Ascending aorta (tissue), 2 donors: ENCODE data around the gene CNPY1. TPM values are rescaled to one million over a fixed set of nuclear protein-coding genes. Genes with fewer than 3 reads are reported as not detected.

Experiments used
- DNase-seq, 2 donors: peaks; one replicate each; pipeline ENCODE4 v3.0.0-alpha.2; 2019; ENCODE audit warnings: low spot score in 2 of 2
- H3K27ac ChIP-seq, 2 donors: fragments of 200-600 bp; sonication (generic); one replicate each; pipeline ENCODE4 v1.5.1; 2016 to 2017; ENCODE audit warnings: mild to moderate bottlenecking in 1 of 2
- H3K27me3 ChIP-seq: fragments of 200-600 bp; sonication (generic); one replicate; pipeline ENCODE4 v1.5.1; 2017
- H3K36me3 ChIP-seq, 2 donors: fragments of 200-600 bp; sonication (generic); one replicate each; pipeline ENCODE4 v1.5.1; 2016
- H3K4me1 ChIP-seq, 2 donors: fragments of 200-600 bp; sonication (generic); one replicate each; pipeline ENCODE4 v1.5.1; 2016 to 2017; ENCODE audit warnings: mild to moderate bottlenecking in 1 of 2
- H3K4me3 ChIP-seq, 2 donors: fragments of 200-600 bp; sonication (generic); one replicate each; pipeline ENCODE4 v1.5.1; 2016 to 2017; ENCODE audit warnings: mild to moderate bottlenecking in 1 of 2
- H3K9me3 ChIP-seq, 2 donors: fragments of 200-600 bp; sonication (generic); one replicate each; pipeline ENCODE4 v1.5.1; 2016
- intact Hi-C: fragments of 100-400 bp; cut with DNase I; formaldehyde crosslinking; loops from one replicate; pipeline ENCODE4 v1.15.1; 2023
- total RNA-seq: library from RNA; depleted of rRNA; stranded (reverse); fragments of >200 nt; gene quantifications from one replicate; pipeline ENCODE4 v1.1.0, GENCODE V29; 2016
- TF ChIP-seq, protein P1 (sequence below), 3 experiments: fragments of 200-600 bp in 2 of 3; fragments of 450-650 bp in 1 of 3; sonication (generic) in 2 of 3; IDR thresholded peaks; one replicate each; pipeline ENCODE4 v1.5.1; 2016 to 2019; ENCODE audit warnings: antibody characterized with exemption in 3 of 3, mild to moderate bottlenecking in 1 of 3, moderate library complexity in 1 of 3

The CNPY1 gene
- total RNA-seq, 1 donor from 2014 or later, result not detected

DNA sequence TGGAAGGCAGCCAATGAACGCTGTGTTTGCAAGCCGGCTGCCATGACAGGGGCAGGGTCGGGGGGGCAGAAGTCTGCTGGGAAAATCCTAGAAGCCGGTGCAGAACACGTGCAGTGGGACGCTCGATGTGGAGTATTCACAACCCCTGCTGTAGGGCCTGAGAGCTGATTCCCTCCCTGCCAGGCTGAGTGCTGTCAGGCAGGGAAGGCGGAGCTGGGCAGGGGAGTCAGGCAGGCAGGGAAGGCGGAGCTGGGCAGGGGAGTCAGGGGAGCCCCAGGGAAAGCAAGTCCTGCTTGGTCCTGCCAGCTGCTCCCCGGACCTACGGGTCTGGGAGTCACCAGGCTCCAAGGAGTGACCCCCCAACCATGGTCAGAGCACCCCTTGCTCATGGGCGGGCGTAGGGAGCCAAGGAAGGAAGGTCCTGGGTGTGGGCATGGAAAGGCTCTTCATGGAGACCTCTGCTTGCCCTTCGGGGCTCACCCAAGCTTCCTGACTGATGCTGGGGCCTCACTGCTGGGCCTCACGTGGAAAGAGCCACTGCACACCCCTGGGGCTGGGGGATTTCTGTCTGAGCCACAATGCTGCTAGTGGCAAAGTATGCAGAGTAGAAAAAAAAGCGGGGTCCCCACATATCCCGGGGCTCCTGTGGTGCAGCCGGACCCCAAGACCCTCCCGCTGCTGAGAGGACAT, 4.2 kb downstream of the CNPY1 start:
- no peak for DNase-seq
- Histone ChIP-seq H3K4me3 (no peak overlapping the region), H3K27ac (no peak overlapping the region), H3K9me3 (no peaks in the 10 kb centered on the region), H3K27me3 (no peaks in the 10 kb centered on the region), H3K4me1 (no peaks in the 10 kb centered on the region), H3K36me3 (no peaks in the 10 kb centered on the region)
- intact Hi-C loops, result no loop called here
- TF ChIP-seq, protein P1, sequence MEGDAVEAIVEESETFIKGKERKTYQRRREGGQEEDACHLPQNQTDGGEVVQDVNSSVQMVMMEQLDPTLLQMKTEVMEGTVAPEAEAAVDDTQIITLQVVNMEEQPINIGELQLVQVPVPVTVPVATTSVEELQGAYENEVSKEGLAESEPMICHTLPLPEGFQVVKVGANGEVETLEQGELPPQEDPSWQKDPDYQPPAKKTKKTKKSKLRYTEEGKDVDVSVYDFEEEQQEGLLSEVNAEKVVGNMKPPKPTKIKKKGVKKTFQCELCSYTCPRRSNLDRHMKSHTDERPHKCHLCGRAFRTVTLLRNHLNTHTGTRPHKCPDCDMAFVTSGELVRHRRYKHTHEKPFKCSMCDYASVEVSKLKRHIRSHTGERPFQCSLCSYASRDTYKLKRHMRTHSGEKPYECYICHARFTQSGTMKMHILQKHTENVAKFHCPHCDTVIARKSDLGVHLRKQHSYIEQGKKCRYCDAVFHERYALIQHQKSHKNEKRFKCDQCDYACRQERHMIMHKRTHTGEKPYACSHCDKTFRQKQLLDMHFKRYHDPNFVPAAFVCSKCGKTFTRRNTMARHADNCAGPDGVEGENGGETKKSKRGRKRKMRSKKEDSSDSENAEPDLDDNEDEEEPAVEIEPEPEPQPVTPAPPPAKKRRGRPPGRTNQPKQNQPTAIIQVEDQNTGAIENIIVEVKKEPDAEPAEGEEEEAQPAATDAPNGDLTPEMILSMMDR (IDR thresholded peaks at IDR 0.05), result no peak

GRCh38 chr7:155540553-155540952, 5.8 kb downstream of the CNPY1 start:
- intact Hi-C loops, result no loop called here
- no peaks in the 10 kb centered on the region for H3K27me3 ChIP-seq

DNA sequence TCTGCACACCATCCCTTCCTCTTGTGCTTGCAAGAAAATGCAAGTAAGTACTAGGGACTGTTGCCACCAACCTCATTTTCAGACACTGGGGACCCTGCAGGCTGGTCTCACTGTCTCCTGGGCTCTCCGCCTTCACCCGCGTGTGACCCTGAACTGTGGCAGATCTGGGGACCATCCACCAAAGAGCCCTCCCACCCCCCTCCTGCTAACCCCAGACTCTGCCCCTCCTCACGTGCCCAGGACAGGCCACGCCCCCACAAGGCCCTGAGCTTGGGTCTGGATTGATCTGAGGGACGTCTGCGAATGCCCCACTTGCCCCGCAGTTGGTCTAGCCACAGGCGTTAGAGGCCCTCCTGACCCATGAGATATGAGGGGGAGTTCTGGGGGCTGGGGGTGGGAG, 8.1 kb downstream of the CNPY1 start:
- Histone ChIP-seq H3K4me1 (peaks cover 0 to 3% of the 10 kb centered on the region in 2 donors), H3K36me3 (no peaks in the 10 kb centered on the region), H3K27ac (no peak overlapping the region), H3K4me3 (no peak overlapping the region), H3K27me3 (peaks cover 3% of the 10 kb centered on the region), H3K9me3 (no peaks in the 10 kb centered on the region)
- intact Hi-C loops, result no loop called here
- TF ChIP-seq, protein P1 (IDR thresholded peaks at IDR 0.05), result no peak
- DNase-seq, result no peak

More at GRCh38 chr7:155540553-155540952, 5.8 kb downstream of the CNPY1 start:
- no peak overlapping the region for H3K27ac ChIP-seq
- H3K36me3 ChIP-seq, result no peaks in the 10 kb centered on the region
- H3K4me1 ChIP-seq, result no peaks in the 10 kb centered on the region
- H3K9me3 ChIP-seq, result no peaks in the 10 kb centered on the region
- DNase-seq, result no peak
- no peak overlapping the region for H3K4me3 ChIP-seq
- TF ChIP-seq, protein P1 (IDR thresholded peaks at IDR 0.05), result no peak

DNA sequence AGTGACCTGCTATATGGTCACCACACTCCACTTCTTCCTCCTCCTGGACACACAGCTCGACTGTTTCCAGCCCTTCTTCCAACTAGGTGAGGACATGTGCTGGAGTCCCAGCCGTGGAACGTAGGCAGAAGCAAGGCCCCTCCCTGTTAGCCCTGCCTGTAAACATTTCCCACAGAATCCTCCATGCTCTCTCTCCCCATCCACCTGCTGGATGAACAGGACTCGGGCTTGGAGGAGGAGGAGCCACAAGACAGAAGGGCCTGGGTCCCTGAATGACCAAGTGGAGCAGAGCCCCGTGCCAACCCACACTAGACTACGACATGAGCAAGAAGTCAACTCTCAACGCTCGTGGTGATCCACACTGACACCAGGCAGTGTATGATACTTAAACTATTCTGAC, 9.9 kb downstream of the CNPY1 start:
- H3K27me3 ChIP-seq, result peaks cover 9% of the 10 kb centered on the region

GRCh38 chr7:155534691-155535090, 11.7 kb downstream of the CNPY1 start:
- no peak for DNase-seq
- no peak overlapping the region for H3K4me3 ChIP-seq
- TF ChIP-seq, protein P1 (IDR thresholded peaks at IDR 0.05), result no peak
- peaks cover 0 to 3% of the 10 kb centered on the region in 2 donors for H3K4me1 ChIP-seq
- no peaks in the 10 kb centered on the region for H3K36me3 ChIP-seq
- no peaks in the 10 kb centered on the region for H3K9me3 ChIP-seq
- intact Hi-C loops, result no loop called here
- H3K27ac ChIP-seq, result no peak overlapping the region
- peaks cover 10% of the 10 kb centered on the region for H3K27me3 ChIP-seq

More for the DNA sequence above, 9.9 kb downstream of the CNPY1 start:
- no peaks in the 10 kb centered on the region for H3K9me3 ChIP-seq
- intact Hi-C loops, result no loop called here
- TF ChIP-seq, protein P1 (IDR thresholded peaks at IDR 0.05), result no peak
- peaks cover 0 to 3% of the 10 kb centered on the region in 2 donors for H3K4me1 ChIP-seq
- no peak for DNase-seq
- no peaks in the 10 kb centered on the region for H3K36me3 ChIP-seq
- H3K27ac ChIP-seq, result no peak overlapping the region
- no peak overlapping the region for H3K4me3 ChIP-seq
